ENCODE results near the gene SBF1.

The SBF1 gene

GRCh38 chr22:50467773-50468440, 6.9 kb downstream of the SBF1 start:
- DNase-seq (ENCODE audit: low spot score), result no peak

- no peak for DNase-seq (ENCODE audit: low spot score)
Observed at GRCh38 chr22:50467341-50467740, 7.5 kb downstream of the SBF1 start.

GRCh38 chr22:50465066-50465930, 9.5 kb downstream of the SBF1 start:
- DNase-seq (ENCODE audit: low spot score), result no peak

GRCh38 chr22:50464451-50464850, 10.4 kb downstream of the SBF1 start:
- DNase-seq (ENCODE audit: low spot score), result no peak

- no peak for DNase-seq (ENCODE audit: low spot score)
Observed at GRCh38 chr22:50463188-50463900, 11.5 kb downstream of the SBF1 start.

GRCh38 chr22:50461979-50462540, 12.8 kb downstream of the SBF1 start:
- DNase-seq (ENCODE audit: low spot score), result no peak

GRCh38 chr22:50461536-50461935, 13.3 kb downstream of the SBF1 start:
- no peak for DNase-seq (ENCODE audit: low spot score)

GRCh38 chr22:50460938-50461337, 13.9 kb downstream of the SBF1 start:
- DNase-seq (ENCODE audit: low spot score), result no peak

- DNase-seq (ENCODE audit: low spot score), result no peak
Observed at GRCh38 chr22:50459496-50460140, 15.2 kb downstream of the SBF1 start.

- DNase-seq (ENCODE audit: low spot score), result no peak
Observed at GRCh38 chr22:50459016-50459415, 15.8 kb downstream of the SBF1 start.

GRCh38 chr22:50456466-50457234, 18.2 kb downstream of the SBF1 start:
- no peak for DNase-seq (ENCODE audit: low spot score)

GRCh38 chr22:50456026-50456425, 18.8 kb downstream of the SBF1 start:
- no peak for DNase-seq (ENCODE audit: low spot score)

- DNase-seq (ENCODE audit: low spot score), result no peak
Observed at GRCh38 chr22:50455201-50455600, 19.6 kb downstream of the SBF1 start.

- no peak for DNase-seq (ENCODE audit: low spot score)
Observed at GRCh38 chr22:50454556-50455075, 20.2 kb downstream of the SBF1 start.

- no peak for DNase-seq (ENCODE audit: low spot score)
Observed at GRCh38 chr22:50452649-50453048, 22.2 kb downstream of the SBF1 start.

- DNase-seq (ENCODE audit: low spot score), result no peak
Observed at GRCh38 chr22:50447576-50448551, 27.0 kb downstream of the SBF1 start.

- no peak for DNase-seq (ENCODE audit: low spot score)
Observed at GRCh38 chr22:50446708-50447575, 27.9 kb downstream of the SBF1 start.

GRCh38 chr22:50445880-50446707, 28.7 kb downstream of the SBF1 start:
- DNase-seq (ENCODE audit: low spot score), result no peak
